CD4-positive, CD25-positive, alpha-beta regulatory T cell (primary cell): ENCODE data around the gene ZNF586. TPM values are rescaled to one million over a fixed set of nuclear protein-coding genes. Genes with fewer than 3 reads are reported as not detected.

ENCODE experiments used
- ATAC-seq, 2 donors: fragments of 150-1000 bp; cut with Tn5 transposase; one replicate each; pipeline ENCODE4 v1.10.0; 2021; ENCODE audit warnings: low read depth in 2 of 2, moderate number of reproducible peaks in 2 of 2, moderate library complexity in 1 of 2
- DNase-seq, 3 donors: peaks; one replicate each; pipeline versions ENCODE4 v3.0.0 to v3.0.0-alpha.2; 2012 to 2022; ENCODE audit warnings: mixed read lengths in 1 of 3
- H3K27ac ChIP-seq: one replicate; pipeline ENCODE4 v1.7.0; 2013; ENCODE audit warnings: mild to moderate bottlenecking, low read length; ENCODE audit not compliant: insufficient read depth, poor library complexity, severe bottlenecking
- H3K27me3 ChIP-seq: one replicate; pipeline ENCODE4 v1.7.0; 2013; ENCODE audit warnings: low read length; ENCODE audit not compliant: control insufficient read depth, insufficient read depth
- H3K36me3 ChIP-seq: one replicate; pipeline ENCODE4 v1.7.0; 2013; ENCODE audit warnings: mild to moderate bottlenecking, low read length, moderate library complexity; ENCODE audit not compliant: control insufficient read depth, insufficient read depth
- H3K4me1 ChIP-seq: 2 replicates; pipeline ENCODE4 v1.7.0; 2013; ENCODE audit warnings: mild to moderate bottlenecking, low read length; ENCODE audit not compliant: insufficient read depth, control insufficient read depth, poor library complexity, severe bottlenecking
- H3K4me3 ChIP-seq: one replicate; pipeline ENCODE4 v1.7.0; 2013; ENCODE audit warnings: low read depth, mild to moderate bottlenecking, low read length, moderate library complexity
- H3K9me3 ChIP-seq, 2 experiments: 1 replicate in 1 of 2; 2 replicates in 1 of 2; pipeline ENCODE4 v1.7.0; 2013; ENCODE audit warnings: low read length in 2 of 2, mild to moderate bottlenecking in 1 of 2, moderate library complexity in 1 of 2; ENCODE audit not compliant: control insufficient read depth in 2 of 2
- H3K27ac Mint-ChIP-seq, 3 donors: one replicate each; pipeline ENCODE4 v1.8.0; 2020 to 2022; ENCODE audit warnings: mild to moderate bottlenecking in 3 of 3, mixed read lengths in 3 of 3, moderate library complexity in 2 of 3
- H3K27me3 Mint-ChIP-seq: one replicate; pipeline ENCODE4 v1.8.0; 2022; ENCODE audit warnings: mild to moderate bottlenecking, mixed read lengths
- H3K36me3 Mint-ChIP-seq: one replicate; pipeline ENCODE4 v1.8.0; 2020; ENCODE audit warnings: mixed read lengths
- H3K4me1 Mint-ChIP-seq, 4 donors: one replicate each; pipeline ENCODE4 v1.8.0; 2020 to 2022; ENCODE audit warnings: mixed read lengths in 4 of 4, mild to moderate bottlenecking in 1 of 4
- H3K4me3 Mint-ChIP-seq, 4 donors: one replicate each; pipeline ENCODE4 v1.8.0; 2020 to 2022; ENCODE audit warnings: mild to moderate bottlenecking in 4 of 4, mixed read lengths in 4 of 4, moderate library complexity in 3 of 4
- H3K9me3 Mint-ChIP-seq, 7 donors: one replicate each; pipeline ENCODE4 v1.8.0; 2020 to 2022; ENCODE audit warnings: mixed read lengths in 7 of 7, mild to moderate bottlenecking in 3 of 7, moderate library complexity in 2 of 7
- polyA plus RNA-seq, 4 donors: library from polyadenylated mRNA; unstranded; fragments of 300-500 nt; fragmentation: Illumina TruSeq; gene quantifications; one replicate each; pipeline ENCODE4 v1.2.3, GENCODE V29; 2021
- total RNA-seq: library from RNA; stranded (reverse); gene quantifications from one replicate; pipeline ENCODE4 v1.2.3, GENCODE V29; 2022

Gene ZNF586
- total and polyA plus RNA-seq, 5 donors from 2014 or later, result 18.7 to 39.4 (median 31.9) TPM

DNA sequence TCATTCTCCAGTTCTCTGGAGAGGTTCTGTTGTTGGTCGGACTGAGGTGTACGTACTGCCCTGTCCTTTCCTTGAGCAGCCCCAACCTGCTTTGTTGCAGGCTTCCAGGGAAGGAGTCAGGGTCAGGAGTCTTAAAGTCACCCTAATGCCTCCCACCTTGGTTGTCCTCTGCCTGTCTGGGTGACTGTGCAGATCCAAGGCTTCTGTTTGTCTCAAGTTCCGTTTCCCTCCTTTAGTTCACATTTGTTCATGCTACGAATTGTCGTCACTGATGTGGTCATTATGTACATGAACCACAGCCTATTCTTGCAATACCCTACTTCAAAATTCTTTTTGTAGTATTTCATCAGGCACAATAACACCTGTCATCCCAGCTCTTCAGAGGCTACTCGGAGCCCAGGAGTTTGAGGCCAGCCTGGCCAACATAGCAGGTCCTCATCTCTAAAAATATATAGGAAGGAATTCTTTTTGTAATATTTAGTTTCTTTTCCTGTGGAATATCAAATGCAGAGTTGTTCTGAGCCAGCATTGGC, 7.4 kb downstream of the ZNF586 start:
- H3K27ac ChIP-seq, result no peak overlapping the region
- Mint-ChIP-seq H3K9me3 (peaks cover 0 to 86% (median 57%) of the 10 kb centered on the region in 7 donors), H3K27ac (no peak overlapping the region), H3K4me3 (peak overlapping the region in 2 of 4 donors; percentile 65 to 68), H3K4me1 (peaks cover 0 to 28% (median 7%) of the 10 kb centered on the region in 4 donors), H3K27me3 (no peaks in the 10 kb centered on the region), H3K36me3 (peaks cover 73% of the 10 kb centered on the region)
- H3K9me3 ChIP-seq, result peaks cover 79 to 97% of the 10 kb centered on the region in 2 experiments
- peaks cover 89% of the 10 kb centered on the region for H3K36me3 ChIP-seq
- ATAC-seq (no peak), DNase-seq (no peak)
- H3K4me3 ChIP-seq, result no peak overlapping the region
- H3K27me3 ChIP-seq, result no peaks in the 10 kb centered on the region
- H3K4me1 ChIP-seq, result no peaks in the 10 kb centered on the region

DNA sequence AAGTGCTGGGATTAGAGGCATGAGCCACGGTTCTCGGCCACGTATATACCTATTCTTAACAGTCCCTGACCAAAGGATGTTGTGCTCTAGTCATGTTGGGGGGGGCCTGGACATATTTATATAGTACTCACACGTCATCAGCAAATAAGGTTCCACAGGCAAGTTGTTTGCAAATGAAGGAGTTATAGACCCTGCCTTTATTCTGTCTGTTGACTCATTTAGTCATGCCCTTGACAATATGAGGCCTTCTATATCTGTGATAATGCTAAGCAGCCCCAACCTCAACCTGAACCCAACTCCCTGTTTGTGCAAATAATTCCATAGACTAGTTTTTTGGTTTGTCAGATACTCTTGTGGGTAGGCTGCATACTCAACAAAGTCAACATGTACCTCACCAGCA, 8.9 kb downstream of the ZNF586 start:
- ATAC-seq (no peak), DNase-seq (no peak)
- Mint-ChIP-seq H3K36me3 (peaks cover 66% of the 10 kb centered on the region), H3K27ac (no peak overlapping the region), H3K9me3 (peaks cover 0 to 78% (median 50%) of the 10 kb centered on the region in 7 donors), H3K27me3 (no peaks in the 10 kb centered on the region), H3K4me1 (peaks cover 0 to 20% (median 2%) of the 10 kb centered on the region in 4 donors), H3K4me3 (no peak overlapping the region)
- Histone ChIP-seq H3K36me3 (peaks cover 76% of the 10 kb centered on the region), H3K27ac (no peak overlapping the region), H3K4me3 (peak overlapping the region; percentile 17), H3K27me3 (no peaks in the 10 kb centered on the region), H3K4me1 (no peaks in the 10 kb centered on the region), H3K9me3 (peaks cover 68 to 95% of the 10 kb centered on the region in 2 experiments)

DNA sequence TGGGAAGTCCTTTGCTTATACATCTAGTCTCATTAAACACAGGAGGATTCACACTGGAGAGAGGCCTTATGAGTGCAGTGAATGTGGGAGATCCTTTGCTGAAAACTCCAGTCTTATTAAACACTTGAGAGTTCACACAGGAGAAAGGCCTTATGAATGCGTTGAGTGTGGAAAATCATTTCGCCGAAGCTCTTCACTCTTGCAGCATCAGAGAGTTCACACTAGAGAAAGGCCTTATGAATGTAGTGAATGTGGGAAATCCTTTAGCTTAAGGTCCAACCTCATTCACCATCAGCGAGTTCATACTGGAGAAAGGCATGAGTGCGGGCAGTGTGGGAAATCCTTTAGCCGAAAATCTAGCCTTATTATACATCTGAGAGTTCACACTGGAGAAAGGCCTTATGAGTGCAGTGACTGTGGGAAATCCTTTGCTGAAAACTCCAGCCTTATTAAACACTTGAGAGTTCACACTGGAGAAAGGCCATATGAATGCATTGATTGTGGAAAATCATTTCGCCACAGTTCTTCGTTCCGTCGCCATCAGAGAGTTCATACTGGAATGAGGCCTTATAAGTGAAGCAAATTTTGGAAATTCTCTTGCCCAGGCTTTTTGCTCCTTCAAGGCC, 9.9 kb downstream of the ZNF586 start:
- H3K27ac Mint-ChIP-seq, result no peak overlapping the region

DNA sequence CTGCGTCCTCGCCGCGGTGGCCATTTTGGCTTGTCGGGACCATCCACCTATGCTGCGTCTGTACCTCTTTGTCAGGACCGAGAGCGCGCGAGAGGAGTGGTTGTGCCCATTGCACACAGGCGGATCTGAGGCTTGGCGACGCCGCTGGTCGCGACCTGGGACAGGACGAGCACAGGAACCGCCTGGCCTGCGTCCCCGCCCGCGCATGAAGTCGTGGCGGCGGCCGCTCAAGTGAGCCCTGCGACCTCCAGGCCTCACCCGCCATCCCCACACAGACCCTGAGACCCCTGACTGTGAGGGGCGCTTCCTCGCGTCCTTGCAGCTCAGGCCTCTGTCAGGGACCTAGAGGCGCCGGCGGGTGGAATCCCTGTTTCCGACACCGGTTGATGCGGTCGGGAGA, 16.8 kb downstream of the ZNF586 start:
- Mint-ChIP-seq H3K4me1 (peaks cover 0 to 8% (median 0%) of the 10 kb centered on the region in 4 donors), H3K4me3 (no peak overlapping the region), H3K27me3 (no peaks in the 10 kb centered on the region), H3K27ac (no peak overlapping the region), H3K9me3 (peaks cover 0 to 63% (median 32%) of the 10 kb centered on the region in 7 donors), H3K36me3 (peaks cover 36% of the 10 kb centered on the region)
- Histone ChIP-seq H3K27ac (no peak overlapping the region), H3K27me3 (no peaks in the 10 kb centered on the region), H3K4me1 (no peaks in the 10 kb centered on the region), H3K36me3 (peaks cover 10% of the 10 kb centered on the region), H3K9me3 (peaks cover 47 to 91% of the 10 kb centered on the region in 2 experiments), H3K4me3 (no peak overlapping the region)
- no peak for ATAC-seq
- DNase-seq, result no peak

More for the DNA sequence above, 9.9 kb downstream of the ZNF586 start:
- Mint-ChIP-seq H3K36me3 (peaks cover 60% of the 10 kb centered on the region), H3K4me3 (peak overlapping the region in 1 of 4 donors; percentile 13), H3K27me3 (no peaks in the 10 kb centered on the region), H3K9me3 (peaks cover 0 to 74% (median 46%) of the 10 kb centered on the region in 7 donors), H3K4me1 (peaks cover 0 to 16% (median 0%) of the 10 kb centered on the region in 4 donors)
- Histone ChIP-seq H3K27ac (no peak overlapping the region), H3K4me1 (no peaks in the 10 kb centered on the region), H3K36me3 (peaks cover 71% of the 10 kb centered on the region), H3K27me3 (no peaks in the 10 kb centered on the region), H3K9me3 (peaks cover 67 to 95% of the 10 kb centered on the region in 2 experiments), H3K4me3 (peak overlapping the region; percentile 27)
- no peak for ATAC-seq
- DNase-seq, result peak in 1 of 3 donors; percentile 25

DNA sequence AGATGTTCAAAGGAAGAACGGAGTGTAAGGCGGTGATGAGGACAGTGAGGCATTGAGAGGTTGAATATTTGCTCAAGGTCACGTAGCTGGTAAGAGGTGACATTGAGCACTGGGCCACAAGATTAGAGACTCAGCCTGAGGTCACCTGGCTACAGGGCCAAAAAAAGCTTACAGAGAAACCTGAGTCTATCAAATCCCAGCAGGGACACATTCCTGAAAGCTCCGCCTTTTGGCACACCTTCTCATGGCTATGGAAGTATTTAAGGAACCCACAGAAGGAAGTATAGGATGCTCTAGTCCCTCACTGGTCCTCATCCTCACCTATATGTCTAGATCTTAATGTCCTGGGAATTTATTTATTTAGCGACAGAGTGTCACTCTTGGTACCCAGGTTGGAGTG, 17.4 kb downstream of the ZNF586 start:
- DNase-seq (no peak), ATAC-seq (no peak)
- no peak overlapping the region for H3K27ac ChIP-seq
- no peak overlapping the region for H3K4me3 Mint-ChIP-seq
- H3K4me1 Mint-ChIP-seq, result peaks cover 0 to 8% (median 0%) of the 10 kb centered on the region in 4 donors
- peaks cover 45 to 91% of the 10 kb centered on the region in 2 experiments for H3K9me3 ChIP-seq
- peaks cover 34% of the 10 kb centered on the region for H3K36me3 Mint-ChIP-seq
- no peak overlapping the region for H3K4me3 ChIP-seq
- H3K9me3 Mint-ChIP-seq, result peaks cover 0 to 63% (median 31%) of the 10 kb centered on the region in 7 donors
- no peaks in the 10 kb centered on the region for H3K27me3 ChIP-seq
- H3K27me3 Mint-ChIP-seq, result no peaks in the 10 kb centered on the region
- H3K4me1 ChIP-seq, result no peaks in the 10 kb centered on the region
- H3K27ac Mint-ChIP-seq, result no peak overlapping the region
- peaks cover 9% of the 10 kb centered on the region for H3K36me3 ChIP-seq

DNA sequence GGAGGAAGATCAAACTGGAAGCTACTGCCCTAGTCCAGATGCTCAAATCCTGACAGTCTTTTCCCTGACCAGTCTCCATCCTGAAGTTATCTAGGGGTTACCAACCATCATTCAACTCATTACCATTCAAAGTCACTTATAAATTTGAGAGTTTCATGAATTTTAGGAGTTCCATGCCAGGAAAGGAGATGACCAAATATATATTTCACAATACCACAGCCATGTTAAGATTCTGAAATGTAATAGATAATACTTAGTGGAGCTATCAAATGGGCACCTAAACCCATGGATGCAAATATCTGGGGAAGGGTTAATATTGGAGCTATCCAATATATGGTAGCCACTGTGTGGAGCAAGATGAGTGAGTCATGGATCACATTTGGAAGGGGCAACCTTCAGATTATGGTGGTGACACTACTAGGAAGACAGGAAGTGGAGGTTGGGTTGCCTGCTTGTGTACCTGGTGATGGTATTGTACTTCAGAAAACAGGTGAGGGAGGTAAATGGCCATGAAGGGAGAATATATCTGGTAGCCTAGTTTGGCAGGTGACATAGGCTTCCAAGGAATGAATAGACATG, 18.7 kb downstream of the ZNF586 start:
- Histone ChIP-seq H3K36me3 (peaks cover 15% of the 10 kb centered on the region), H3K27me3 (no peaks in the 10 kb centered on the region), H3K9me3 (peaks cover 49 to 91% of the 10 kb centered on the region in 2 experiments), H3K4me1 (no peaks in the 10 kb centered on the region), H3K4me3 (no peak overlapping the region), H3K27ac (no peak overlapping the region)
- peak overlapping the region in 1 of 4 donors; percentile 51 for H3K4me3 Mint-ChIP-seq
- no peak overlapping the region for H3K27ac Mint-ChIP-seq
- peaks cover 0 to 8% (median 0%) of the 10 kb centered on the region in 4 donors for H3K4me1 Mint-ChIP-seq
- H3K9me3 Mint-ChIP-seq, result peaks cover 0 to 62% (median 23%) of the 10 kb centered on the region in 7 donors
- ATAC-seq (no peak), DNase-seq (no peak)
- peaks cover 34% of the 10 kb centered on the region for H3K36me3 Mint-ChIP-seq
- H3K27me3 Mint-ChIP-seq, result no peaks in the 10 kb centered on the region

DNA sequence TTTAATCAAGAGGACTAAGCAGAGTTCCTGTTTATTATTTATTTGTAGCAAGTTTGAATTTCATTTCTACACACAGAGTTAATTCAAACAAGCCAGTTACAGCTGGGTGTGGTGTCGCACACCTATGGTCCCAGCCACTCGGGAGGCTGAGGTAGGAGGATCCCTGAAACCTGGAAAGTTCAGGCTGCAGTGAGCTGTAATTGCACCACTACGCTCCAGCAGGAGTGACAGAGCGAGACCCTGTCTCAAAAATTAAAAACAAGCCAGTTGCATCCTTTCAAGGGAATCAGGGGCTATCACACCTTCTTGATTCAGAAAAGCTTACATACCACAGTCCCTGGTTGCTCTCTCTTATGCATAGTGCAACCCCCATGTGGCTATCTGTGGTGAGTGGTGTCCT, 19.8 kb downstream of the ZNF586 start:
- H3K36me3 Mint-ChIP-seq, result peaks cover 37% of the 10 kb centered on the region
- Histone ChIP-seq H3K9me3 (peaks cover 52 to 93% of the 10 kb centered on the region in 2 experiments), H3K4me3 (no peak overlapping the region), H3K27ac (no peak overlapping the region), H3K4me1 (no peaks in the 10 kb centered on the region), H3K27me3 (no peaks in the 10 kb centered on the region), H3K36me3 (peaks cover 17% of the 10 kb centered on the region)
- peaks cover 0 to 8% (median 0%) of the 10 kb centered on the region in 4 donors for H3K4me1 Mint-ChIP-seq
- ATAC-seq (no peak), DNase-seq (no peak)
- H3K9me3 Mint-ChIP-seq, result peaks cover 0 to 64% (median 24%) of the 10 kb centered on the region in 7 donors
- H3K27ac Mint-ChIP-seq, result no peak overlapping the region
- no peaks in the 10 kb centered on the region for H3K27me3 Mint-ChIP-seq
- H3K4me3 Mint-ChIP-seq, result no peak overlapping the region
